Esophagus (tissue), 2 donors: ENCODE measurements around the gene RIOX2. TPM values are rescaled to one million over a fixed set of nuclear protein-coding genes. Genes with fewer than 3 reads are reported as not detected.

Experiments used
- H3K27ac ChIP-seq, 2 donors: one replicate each; pipeline ENCODE4 v1.5.1; 2013; ENCODE audit warnings: low read depth in 2 of 2, mild to moderate bottlenecking in 2 of 2, inconsistent platforms in 1 of 2, low read length in 1 of 2, moderate library complexity in 1 of 2
- H3K27me3 ChIP-seq, 2 donors: one replicate each; pipeline ENCODE4 v1.6.1; 2013; ENCODE audit warnings: low read length in 2 of 2, control low read depth in 1 of 2, mild to moderate bottlenecking in 1 of 2; ENCODE audit not compliant: insufficient read depth in 2 of 2, control insufficient read depth in 1 of 2
- H3K36me3 ChIP-seq, 2 donors: one replicate each; pipeline ENCODE4 v1.6.1; 2013; ENCODE audit warnings: low read length in 1 of 2; ENCODE audit not compliant: control insufficient read depth in 2 of 2, insufficient read depth in 2 of 2
- H3K4me1 ChIP-seq, 2 donors: one replicate each; pipeline ENCODE4 v1.6.1; 2013; ENCODE audit warnings: low read length in 1 of 2; ENCODE audit not compliant: control insufficient read depth in 2 of 2, insufficient read depth in 2 of 2
- H3K4me3 ChIP-seq, 2 donors: one replicate each; pipeline ENCODE4 v1.5.1; 2013; ENCODE audit warnings: low read length in 2 of 2, mild to moderate bottlenecking in 2 of 2, low read depth in 1 of 2, moderate library complexity in 1 of 2
- H3K9me3 ChIP-seq, 2 donors: one replicate each; pipeline ENCODE4 v1.6.1; 2013; ENCODE audit warnings: mild to moderate bottlenecking in 2 of 2, low read depth in 1 of 2, low read length in 1 of 2, moderate library complexity in 1 of 2; ENCODE audit not compliant: control insufficient read depth in 2 of 2, insufficient read depth in 1 of 2
- WGBS, 2 donors: extraction: QIAGEN DNeasy Blood & Tissue Kit; methylation state at CpG; one replicate each; pipeline ENCODE4 v1.1.7; 2013; 5-methylcytosine and 5-hydroxymethylcytosine counted together
- polyA plus RNA-seq, 2 donors: library from polyadenylated mRNA; stranded (reverse); fragments of 200-250 nt; gene quantifications; one replicate each; pipeline ENCODE4 v1.2.3, GENCODE V29; 2013
- donor health status: healthy with polysubstance abuse.
- donor health status: Bipolar disorder and iron deficiency.

The RIOX2 gene
- polyA plus RNA-seq, 2 donors: 24.0 to 27.9 TPM

DNA sequence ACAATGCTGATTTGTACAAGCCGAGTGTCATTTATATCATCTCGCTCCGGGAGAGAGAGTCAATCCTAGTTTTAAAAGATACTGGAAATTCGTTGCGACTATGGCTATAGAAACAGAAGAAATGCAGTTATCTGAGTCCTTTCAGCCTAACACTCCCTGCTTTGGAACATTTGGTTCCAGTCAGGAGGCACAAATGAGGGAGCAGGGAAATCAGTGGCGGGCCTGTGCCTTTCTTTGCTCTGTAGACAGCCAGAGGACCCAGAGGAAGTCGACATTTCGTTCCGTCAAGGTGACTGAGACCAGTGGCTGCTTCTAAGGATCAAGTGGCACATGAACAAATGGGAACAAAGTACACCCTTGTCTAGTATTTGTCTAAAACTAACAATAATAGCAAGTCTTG lies 745 bp upstream of the RIOX2 start:
- Histone ChIP-seq H3K36me3 (no peaks in the 10 kb centered on the region), H3K4me1 (peaks cover 2% of the 10 kb centered on the region in 2 donors), H3K4me3 (peak overlapping the region in 1 of 2 donors; percentile 87), H3K27me3 (no peaks in the 10 kb centered on the region), H3K27ac (peak overlapping the region in 1 of 2 donors; percentile 97), H3K9me3 (no peaks in the 10 kb centered on the region)
- 95 to 97% methylated on average over 9 of the region's 9 CpGs for WGBS, 2 donors

DNA sequence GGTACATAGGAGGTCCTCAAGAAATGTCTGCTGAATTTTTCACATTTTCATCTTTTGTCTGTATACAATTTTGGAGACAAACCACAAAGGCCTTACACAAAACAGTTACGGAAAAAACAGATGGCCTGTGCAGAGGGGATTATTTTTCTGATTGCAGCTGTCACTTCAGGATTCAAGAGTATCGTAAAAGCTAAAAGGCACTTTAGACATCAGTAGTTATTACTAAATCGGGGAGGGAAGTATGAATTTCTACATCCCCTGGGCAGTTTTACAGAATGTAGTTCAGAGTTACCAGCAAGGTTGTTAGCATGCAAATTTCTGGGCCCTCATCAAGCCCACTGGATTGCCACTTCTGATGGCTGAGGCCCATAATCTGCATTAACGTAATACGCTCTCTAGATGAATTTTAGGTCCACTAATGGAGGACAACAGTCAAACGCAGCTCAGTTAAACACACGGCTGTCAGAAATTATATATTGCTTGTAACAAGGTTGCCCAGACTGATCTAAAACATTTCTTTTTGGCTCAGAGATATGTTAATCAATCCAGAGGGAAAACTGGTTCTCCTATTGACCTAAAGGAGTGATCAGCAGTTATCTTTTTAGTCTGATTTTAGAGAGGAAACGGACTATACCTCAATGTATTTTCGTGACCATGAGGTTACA lies 1.1 kb downstream of the RIOX2 start:
- Histone ChIP-seq H3K4me1 (peaks cover 2% of the 10 kb centered on the region in 2 donors), H3K9me3 (no peaks in the 10 kb centered on the region), H3K4me3 (peak overlapping the region; percentile 86 to 87), H3K27me3 (no peaks in the 10 kb centered on the region), H3K27ac (peak overlapping the region; percentile 87 to 97), H3K36me3 (peaks cover 3 to 7% of the 10 kb centered on the region in 2 donors)
- WGBS, 2 donors: 55 to 59% methylated on average over 9 of the region's 9 CpGs

DNA sequence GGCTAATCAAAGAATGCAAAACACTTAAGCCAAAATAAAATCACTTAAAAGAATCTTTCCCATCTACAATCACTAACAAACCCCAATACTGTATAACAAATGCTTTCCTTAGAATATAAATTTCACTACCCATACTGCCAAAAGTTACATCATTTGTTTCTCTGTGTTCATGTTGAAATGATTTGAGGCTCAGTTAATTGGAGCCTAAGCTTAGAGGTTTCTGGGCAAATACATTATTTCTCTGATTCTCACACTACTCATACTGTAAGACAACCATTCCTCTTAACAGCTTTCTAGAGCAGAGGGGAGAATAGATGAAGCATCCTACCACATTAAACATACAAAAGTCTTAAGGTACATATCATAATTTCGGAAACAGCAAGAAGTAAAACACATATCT lies 2.1 kb downstream of the RIOX2 start:
- Histone ChIP-seq H3K27me3 (no peaks in the 10 kb centered on the region), H3K36me3 (peaks cover 3 to 7% of the 10 kb centered on the region in 2 donors), H3K4me1 (peaks cover 2% of the 10 kb centered on the region in 2 donors), H3K9me3 (no peaks in the 10 kb centered on the region), H3K4me3 (no peak overlapping the region), H3K27ac (no peak overlapping the region)
- WGBS, 2 donors: 84 to 86% methylated on average over 1 of the region's 1 CpG

DNA sequence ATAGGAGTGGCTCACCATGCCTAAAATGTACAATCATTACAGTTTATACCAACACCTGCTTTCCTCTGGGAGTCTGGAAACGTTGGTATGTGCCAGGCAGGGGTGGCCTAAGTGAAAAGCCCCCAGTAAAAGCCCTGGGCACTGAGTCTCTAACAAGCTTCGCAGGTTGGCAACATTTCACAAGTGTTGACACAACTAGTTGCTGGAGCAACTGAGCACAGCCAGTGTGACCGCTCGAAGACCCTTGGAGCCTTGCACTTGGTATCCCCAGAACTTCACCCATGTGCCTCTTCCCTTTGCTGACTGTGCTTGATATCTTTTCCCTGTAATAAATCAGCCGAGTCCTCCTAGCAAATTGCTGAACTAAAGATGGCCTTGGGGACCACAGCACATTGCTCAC lies 2.7 kb downstream of the RIOX2 start:
- Histone ChIP-seq H3K27ac (no peak overlapping the region), H3K36me3 (peaks cover 3 to 7% of the 10 kb centered on the region in 2 donors), H3K27me3 (no peaks in the 10 kb centered on the region), H3K4me1 (peaks cover 2% of the 10 kb centered on the region in 2 donors), H3K4me3 (no peak overlapping the region), H3K9me3 (no peaks in the 10 kb centered on the region)
- WGBS, 2 donors: 79 to 80% methylated on average over 5 of the region's 5 CpGs

DNA sequence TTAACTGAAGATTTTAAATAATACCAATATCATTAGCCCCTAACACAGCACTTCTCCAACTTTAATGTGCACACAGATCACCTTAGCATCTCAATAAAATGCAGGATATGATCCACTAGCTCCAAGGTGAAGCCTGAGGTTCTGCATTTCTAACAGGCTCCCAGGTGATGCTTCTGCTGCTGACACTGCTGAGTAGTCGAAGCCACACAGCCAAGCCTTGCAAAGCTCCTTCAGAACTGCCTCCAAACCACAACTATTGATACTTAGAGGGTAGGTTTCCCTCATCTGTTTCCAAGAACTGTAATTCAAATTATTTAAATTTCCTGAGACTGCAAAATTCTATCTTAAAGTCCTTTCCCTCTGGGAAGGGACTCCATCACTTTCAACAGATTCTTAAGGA lies 3.9 kb downstream of the RIOX2 start:
- H3K4me1 ChIP-seq: peaks cover 2% of the 10 kb centered on the region in 2 donors
- WGBS, 2 donors: 70 to 90% methylated on average over 1 of the region's 1 CpG

DNA sequence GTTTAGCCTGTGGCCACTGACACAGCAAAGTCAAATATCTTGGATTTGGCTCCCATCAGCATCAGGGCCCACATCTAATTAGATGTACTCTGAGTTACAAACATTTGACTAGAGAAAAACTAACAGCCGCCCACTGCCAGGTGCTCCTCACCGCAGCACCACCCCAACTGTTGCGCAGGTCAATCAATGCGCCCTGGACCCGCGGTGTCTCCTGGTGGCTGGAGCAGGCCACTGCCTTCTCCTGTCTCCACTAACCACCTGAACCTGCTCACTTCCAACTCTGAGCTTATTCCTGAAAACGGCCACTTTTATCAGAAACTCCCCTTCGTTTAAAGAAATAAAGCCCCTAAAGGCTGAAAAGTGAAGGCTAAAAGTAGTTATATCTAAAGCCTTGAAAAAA lies 4.3 kb downstream of the RIOX2 start:
- Histone ChIP-seq H3K27ac (no peak overlapping the region), H3K9me3 (no peaks in the 10 kb centered on the region), H3K4me3 (no peak overlapping the region), H3K4me1 (peaks cover under 1% of the 10 kb centered on the region in 2 donors), H3K36me3 (peaks cover 3 to 7% of the 10 kb centered on the region in 2 donors), H3K27me3 (no peaks in the 10 kb centered on the region)
- WGBS, 2 donors: 94 to 95% methylated on average over 8 of the region's 8 CpGs

More for the DNA sequence above, 3.9 kb downstream of the RIOX2 start:
- Histone ChIP-seq H3K4me3 (no peak overlapping the region), H3K27ac (no peak overlapping the region), H3K27me3 (no peaks in the 10 kb centered on the region), H3K9me3 (no peaks in the 10 kb centered on the region), H3K36me3 (peaks cover 3 to 7% of the 10 kb centered on the region in 2 donors)

DNA sequence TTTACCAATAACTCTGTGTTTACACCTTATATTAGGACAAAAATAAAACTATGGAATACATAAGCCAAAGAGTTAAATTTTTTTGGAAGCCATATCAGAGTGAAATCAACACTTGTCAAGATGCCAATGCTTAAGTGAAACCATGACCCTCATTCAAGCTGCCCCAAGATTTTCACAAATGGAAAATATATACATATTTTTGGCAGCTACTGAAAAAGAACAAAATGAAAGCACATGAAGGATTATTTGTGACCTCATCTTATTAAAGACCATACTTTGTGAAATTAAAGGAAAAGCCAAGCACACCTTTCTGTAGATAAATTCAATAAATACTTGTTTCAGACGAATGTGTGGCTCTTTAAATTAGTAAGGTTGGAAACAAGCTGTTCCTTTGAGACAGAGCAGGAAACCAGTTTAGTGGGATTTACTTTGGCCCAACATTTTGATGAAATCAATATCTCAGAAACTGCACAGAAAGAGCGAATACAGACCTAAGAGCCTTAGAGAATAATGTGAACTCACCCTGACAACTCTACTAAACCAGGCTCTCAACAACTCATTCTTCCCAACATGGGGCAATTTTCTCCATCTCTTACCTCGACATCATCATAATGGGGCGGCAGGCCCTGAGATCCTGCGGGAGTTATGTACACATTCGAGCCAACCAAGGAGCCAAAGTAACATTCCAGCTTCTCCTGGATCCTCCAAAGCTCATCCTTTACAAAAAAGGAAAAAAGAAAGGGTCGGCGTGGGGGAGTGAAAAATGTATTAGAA lies 11.1 kb downstream of the RIOX2 start:
- WGBS, 2 donors: 82 to 86% methylated on average over 8 of the region's 8 CpGs
- no peaks in the 10 kb centered on the region for H3K9me3 ChIP-seq
- H3K27me3 ChIP-seq: no peaks in the 10 kb centered on the region
- H3K4me1 ChIP-seq: no peaks in the 10 kb centered on the region
- peaks cover 4% of the 10 kb centered on the region in 2 donors for H3K36me3 ChIP-seq
- H3K27ac ChIP-seq: no peak overlapping the region
- no peak overlapping the region for H3K4me3 ChIP-seq

DNA sequence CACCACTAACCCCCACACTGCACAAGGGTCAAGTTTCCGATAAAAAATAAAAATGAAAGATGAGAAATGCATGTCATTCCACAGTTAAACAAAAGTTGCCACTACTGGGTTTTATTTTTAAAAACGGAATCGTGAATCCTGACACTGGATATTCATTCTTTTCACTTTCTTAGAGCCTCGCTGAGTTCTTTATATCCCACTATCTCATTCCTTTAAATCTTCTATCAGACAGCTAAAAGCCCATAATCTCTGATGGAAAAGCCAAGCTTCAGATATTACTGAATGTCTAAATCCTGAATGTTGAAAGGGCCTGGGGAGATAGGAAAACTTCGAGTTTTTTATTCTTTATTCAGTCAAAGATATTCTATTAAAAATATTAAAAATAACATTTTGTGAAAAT lies 11.7 kb downstream of the RIOX2 start:
- no peaks in the 10 kb centered on the region for H3K4me1 ChIP-seq
- H3K36me3 ChIP-seq: peaks cover 4% of the 10 kb centered on the region in 2 donors
- 74 to 78% methylated on average over 5 of the region's 5 CpGs for WGBS, 2 donors
- H3K27me3 ChIP-seq: no peaks in the 10 kb centered on the region
- no peak overlapping the region for H3K27ac ChIP-seq
- H3K9me3 ChIP-seq: no peaks in the 10 kb centered on the region
- H3K4me3 ChIP-seq: no peak overlapping the region

DNA sequence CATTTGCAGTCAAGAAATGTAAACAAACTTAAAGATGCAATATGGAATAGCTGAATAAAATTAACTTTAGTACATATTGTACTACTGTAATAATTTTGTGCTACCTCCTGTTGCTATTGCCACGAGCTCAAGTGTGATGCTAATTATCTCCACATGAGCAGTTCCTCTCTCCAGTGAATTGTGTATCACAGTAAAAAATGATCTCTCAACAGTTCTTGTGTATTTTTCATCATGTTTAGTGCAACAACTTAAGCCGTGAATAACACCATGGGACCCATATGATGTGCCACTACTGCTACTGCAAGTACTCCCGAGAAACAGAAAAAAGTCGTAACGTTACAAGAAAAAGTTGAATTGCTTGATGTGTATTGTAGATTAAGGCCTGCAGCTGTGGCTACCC lies 12.4 kb downstream of the RIOX2 start:
- H3K4me3 ChIP-seq: no peak overlapping the region
- no peaks in the 10 kb centered on the region for H3K9me3 ChIP-seq
- no peak overlapping the region for H3K27ac ChIP-seq
- no peaks in the 10 kb centered on the region for H3K4me1 ChIP-seq
- 87 to 88% methylated on average over 5 of the region's 5 CpGs for WGBS, 2 donors
- H3K36me3 ChIP-seq: peaks cover 4% of the 10 kb centered on the region in 2 donors
- no peaks in the 10 kb centered on the region for H3K27me3 ChIP-seq
